ENCODE data around the gene IFIT3.

The IFIT3 gene

GRCh38 chr10:89389254-89389653, 61.5 kb downstream of the IFIT3 start:
- in situ Hi-C loops (cut with MboI; ENCODE audit: low sequenced_read_pairs): no loop called here

All from hTERT RPE-1 (cell line).